Mucosa of descending colon (tissue), 3 donors: ENCODE results near the gene ST3GAL3. TPM values are rescaled to one million over a fixed set of nuclear protein-coding genes. Genes with fewer than 3 reads are reported as not detected.

Experiments used
- ATAC-seq: fragments of 200-7000 bp; cut with Tn5 transposase; one replicate; pipeline ENCODE4 v1.9.1; 2020; ENCODE audit warnings: mild to moderate bottlenecking, moderate library complexity
- DNase-seq, 3 donors: peaks; one replicate each; pipeline ENCODE4 v3.0.0-alpha.2; 2020
- H3K36me3 ChIP-seq: fragments of 200-600 bp; one replicate; pipeline ENCODE4 v1.8.0; 2021; ENCODE audit warnings: low read depth, mild to moderate bottlenecking
- H3K4me1 ChIP-seq: fragments of 200-600 bp; one replicate; pipeline ENCODE4 v1.8.0; 2021; ENCODE audit warnings: low read depth, mild to moderate bottlenecking
- H3K4me3 ChIP-seq: fragments of 200-600 bp; one replicate; pipeline ENCODE4 v1.8.0; 2021; ENCODE audit warnings: mild to moderate bottlenecking
- H3K9me3 ChIP-seq: fragments of 200-600 bp; one replicate; pipeline ENCODE4 v1.8.0; 2021; ENCODE audit warnings: mild to moderate bottlenecking
- CTCF ChIP-seq: fragments of 200-600 bp; IDR thresholded peaks from one replicate; pipeline ENCODE4 v1.8.0; 2022; ENCODE audit warnings: antibody characterized with exemption, mild to moderate bottlenecking
- intact Hi-C, 2 donors: fragments of 100-400 bp; cut with DNase I in 1 of 2; cut with micrococcal nuclease in 1 of 2; formaldehyde crosslinking; loops; one replicate each; pipeline versions ENCODE4 v1.11.0 to v1.11.1; 2022; cut with DNase I, micrococcal nuclease
- total RNA-seq, 3 donors: library from RNA; stranded (reverse); fragmentation: NEBNext Ultra II Directional in 2 of 3; extraction: Animal tissue kit (Norgen Biotek cat#: 25700) in 2 of 3; gene quantifications; one replicate each; pipeline versions ENCODE4 v1.2.1 to v1.2.4, GENCODE V29; 2021 to 2023
- donor health status: DM: no; HTN: no; CAD: no; lungs with moderate emphysema.
- donor health status: DM: no; HTN: no; CAD: no.
- donor health status: DM: no; HTN: yes; CAD: no.

Gene ST3GAL3
- total RNA-seq, 3 donors from 2014 or later, result 9.5 to 26.3 (median 18.2) TPM

- no peak for DNase-seq
- no peaks in the 10 kb centered on the region for H3K4me1 ChIP-seq
- no peak overlapping the region for H3K4me3 ChIP-seq
- peak; percentile 68 for ATAC-seq
- no peaks in the 10 kb centered on the region for H3K36me3 ChIP-seq
- no peak for TF ChIP-seq CTCF
- intact Hi-C loops, result no loop called here
- H3K9me3 ChIP-seq, result no peaks in the 10 kb centered on the region
Measured at GRCh38 chr1:43766818-43767525, 59.6 kb downstream of the ST3GAL3 start.

- ATAC-seq (no peak), DNase-seq (no peak)
- Histone ChIP-seq H3K36me3 (no peaks in the 10 kb centered on the region), H3K4me3 (no peak overlapping the region), H3K9me3 (no peaks in the 10 kb centered on the region), H3K4me1 (no peaks in the 10 kb centered on the region)
- intact Hi-C loops, result no loop called here
- no peak for TF ChIP-seq CTCF
Measured at GRCh38 chr1:43768168-43768567, 60.8 kb downstream of the ST3GAL3 start.

GRCh38 chr1:43769350-43769908 is 62.1 kb downstream of the ST3GAL3 start:
- intact Hi-C loops, result no loop called here
- TF ChIP-seq CTCF, result no peak
- no peaks in the 10 kb centered on the region for H3K36me3 ChIP-seq
- ATAC-seq, result no peak
- DNase-seq, result no peak
- no peaks in the 10 kb centered on the region for H3K4me1 ChIP-seq
- H3K4me3 ChIP-seq, result no peak overlapping the region
- H3K9me3 ChIP-seq, result no peaks in the 10 kb centered on the region

GRCh38 chr1:43770111-43770510 is 62.8 kb downstream of the ST3GAL3 start:
- Histone ChIP-seq H3K36me3 (no peaks in the 10 kb centered on the region), H3K4me3 (no peak overlapping the region), H3K9me3 (no peaks in the 10 kb centered on the region), H3K4me1 (no peaks in the 10 kb centered on the region)
- DNase-seq (no peak), ATAC-seq (no peak)
- intact Hi-C loops, result no loop called here
- TF ChIP-seq CTCF, result no peak

- Histone ChIP-seq H3K4me1 (no peaks in the 10 kb centered on the region), H3K4me3 (no peak overlapping the region), H3K9me3 (no peaks in the 10 kb centered on the region), H3K36me3 (no peaks in the 10 kb centered on the region)
- intact Hi-C loops, result no loop called here
- ATAC-seq, result no peak
- DNase-seq, result no peak
- TF ChIP-seq CTCF, result no peak
Measured at GRCh38 chr1:43772978-43773377, 65.6 kb downstream of the ST3GAL3 start.
